Cardiac fibroblast (primary cell): ENCODE results near the gene ENOX1.

ENCODE experiments used
- DNase-seq, 2 donors: peaks; one replicate each; pipeline versions ENCODE4 v3.0.0 to v3.0.0-alpha.2; 2010; ENCODE audit warnings: low read depth in 2 of 2
- H3K4me3 ChIP-seq, 2 donors: replicated peaks in 1 of 2; 1 replicate in 1 of 2; 2 replicates in 1 of 2; pipeline ENCODE4 v1.5.1; 2011; ENCODE audit warnings: low read depth in 2 of 2, low read length in 2 of 2, mild to moderate bottlenecking in 2 of 2, moderate library complexity in 1 of 2
- CTCF ChIP-seq: IDR thresholded peaks from one replicate; pipeline ENCODE4 v1.5.1; 2011; ENCODE audit warnings: low read depth, mild to moderate bottlenecking, low read length, inconsistent platforms

The ENOX1 gene

GRCh38 chr13:43787518-43787891 lies 733 bp upstream of the ENOX1 start:
- TF ChIP-seq CTCF = no peak
- peak in 1 of 2 donors; percentile 21 for DNase-seq
- H3K4me3 ChIP-seq = peak overlapping the region; percentile 67 to 70

DNA sequence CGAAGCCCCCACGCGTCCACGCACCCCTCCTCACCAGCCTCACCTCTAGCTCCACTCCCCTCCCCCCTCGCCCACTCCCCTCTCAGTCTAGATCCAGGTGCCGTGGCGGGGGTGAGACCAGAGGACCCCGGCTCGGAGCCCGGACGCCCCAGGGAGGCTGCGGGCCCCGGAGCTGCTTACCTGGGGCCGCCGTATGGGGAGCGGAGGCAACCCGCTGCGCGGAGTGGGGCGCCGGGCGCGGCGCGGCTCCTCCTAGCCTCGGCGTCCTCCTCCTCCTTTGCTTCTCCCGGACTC lies 353 bp downstream of the ENOX1 start:
- no peak for TF ChIP-seq CTCF
- H3K4me3 ChIP-seq = peak overlapping the region; percentile 67 to 70
- no peak for DNase-seq

- peak; percentile 81 to 82 for DNase-seq
- no peak for TF ChIP-seq CTCF
- peak overlapping the region; percentile 67 to 70 for H3K4me3 ChIP-seq
Observed at GRCh38 chr13:43785650-43786471, 911 bp downstream of the ENOX1 start.

DNA sequence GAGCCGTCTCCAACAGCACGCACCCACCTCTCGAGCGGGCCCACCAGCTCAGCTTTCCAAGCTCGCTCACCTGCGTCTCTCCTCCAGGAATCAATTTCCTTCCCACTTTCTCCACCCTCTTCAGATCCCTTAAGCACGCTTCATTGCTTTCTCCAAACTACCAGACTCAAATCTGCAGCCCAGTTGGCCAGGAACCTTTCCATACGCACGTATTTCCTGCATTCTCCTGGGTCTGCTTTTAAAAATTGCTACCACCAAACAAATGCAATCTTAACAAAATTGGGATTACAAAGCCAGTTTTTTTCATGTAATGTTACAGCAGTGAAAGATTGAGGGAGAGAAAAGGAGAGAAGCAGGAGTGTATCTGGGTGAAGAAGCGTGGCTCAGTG lies 1.5 kb downstream of the ENOX1 start:
- H3K4me3 ChIP-seq = peak overlapping the region; percentile 67 to 70
- no peak for TF ChIP-seq CTCF
- DNase-seq = no peak

GRCh38 chr13:43784496-43784895 lies 2.3 kb downstream of the ENOX1 start:
- peak; percentile 34 to 89 for DNase-seq
- H3K4me3 ChIP-seq = no peak overlapping the region
- TF ChIP-seq CTCF = no peak

DNA sequence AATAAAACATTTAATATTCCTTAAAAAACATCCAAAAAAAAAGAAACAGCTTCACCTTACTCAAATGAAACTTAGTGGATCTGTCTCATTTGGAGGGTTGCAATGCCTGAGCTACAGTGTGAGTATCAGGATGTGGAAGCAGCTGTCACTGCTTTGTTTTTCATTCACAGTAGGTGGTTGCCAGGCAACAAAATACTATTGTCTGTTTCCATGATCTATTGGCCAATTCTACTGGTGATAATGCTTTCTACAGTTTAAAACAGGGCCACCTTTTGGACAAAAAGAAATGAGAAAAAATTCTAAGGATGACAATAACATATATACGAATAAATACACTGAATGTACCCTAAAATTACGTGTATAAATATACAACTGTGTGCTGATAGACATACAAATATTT lies 3.0 kb downstream of the ENOX1 start:
- DNase-seq = peak; percentile 75 to 89
- TF ChIP-seq CTCF = no peak
- H3K4me3 ChIP-seq = no peak overlapping the region

DNA sequence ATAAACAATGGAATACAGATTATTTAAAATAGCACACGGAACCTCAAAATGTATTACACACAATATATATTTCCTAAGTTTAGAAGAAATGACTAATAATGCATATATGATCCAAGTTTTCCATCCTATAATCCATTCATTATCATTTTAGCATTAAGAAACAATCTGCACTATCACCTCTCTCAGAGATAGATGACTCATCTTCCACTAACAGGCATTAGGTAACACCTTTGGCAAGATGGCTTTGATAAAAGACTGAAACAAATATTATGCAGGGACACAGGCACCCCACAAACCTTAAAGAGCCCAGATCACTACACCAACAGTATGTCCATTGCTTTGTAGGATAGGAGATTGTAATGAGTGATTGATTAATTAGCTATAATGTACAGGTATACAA lies 4.1 kb downstream of the ENOX1 start:
- TF ChIP-seq CTCF = no peak
- H3K4me3 ChIP-seq = no peak overlapping the region
- DNase-seq = no peak
